Measurements from ENCODE around the gene TMEM117.
"Not testable (repeated sequence)": the region's sequence is repeated elsewhere in the genome, so short reads cannot be mapped to it uniquely, and the experiment has no call there.

Gene TMEM117

GRCh38 chr12:44248436-44248835 is 412.6 kb downstream of the TMEM117 start (continued):
- TF ChIP-seq, protein P1, sequence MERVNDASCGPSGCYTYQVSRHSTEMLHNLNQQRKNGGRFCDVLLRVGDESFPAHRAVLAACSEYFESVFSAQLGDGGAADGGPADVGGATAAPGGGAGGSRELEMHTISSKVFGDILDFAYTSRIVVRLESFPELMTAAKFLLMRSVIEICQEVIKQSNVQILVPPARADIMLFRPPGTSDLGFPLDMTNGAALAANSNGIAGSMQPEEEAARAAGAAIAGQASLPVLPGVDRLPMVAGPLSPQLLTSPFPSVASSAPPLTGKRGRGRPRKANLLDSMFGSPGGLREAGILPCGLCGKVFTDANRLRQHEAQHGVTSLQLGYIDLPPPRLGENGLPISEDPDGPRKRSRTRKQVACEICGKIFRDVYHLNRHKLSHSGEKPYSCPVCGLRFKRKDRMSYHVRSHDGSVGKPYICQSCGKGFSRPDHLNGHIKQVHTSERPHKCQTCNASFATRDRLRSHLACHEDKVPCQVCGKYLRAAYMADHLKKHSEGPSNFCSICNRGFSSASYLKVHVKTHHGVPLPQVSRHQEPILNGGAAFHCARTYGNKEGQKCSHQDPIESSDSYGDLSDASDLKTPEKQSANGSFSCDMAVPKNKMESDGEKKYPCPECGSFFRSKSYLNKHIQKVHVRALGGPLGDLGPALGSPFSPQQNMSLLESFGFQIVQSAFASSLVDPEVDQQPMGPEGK (CRISPR knock-in tag; IDR thresholded peaks at IDR 0.05; ENCODE audit: borderline replicate concordance), result no peak

- ATAC-seq, result not testable (repeated sequence)
Measured at GRCh38 chr12:44250440-44250839, 414.6 kb downstream of the TMEM117 start.

DNA sequence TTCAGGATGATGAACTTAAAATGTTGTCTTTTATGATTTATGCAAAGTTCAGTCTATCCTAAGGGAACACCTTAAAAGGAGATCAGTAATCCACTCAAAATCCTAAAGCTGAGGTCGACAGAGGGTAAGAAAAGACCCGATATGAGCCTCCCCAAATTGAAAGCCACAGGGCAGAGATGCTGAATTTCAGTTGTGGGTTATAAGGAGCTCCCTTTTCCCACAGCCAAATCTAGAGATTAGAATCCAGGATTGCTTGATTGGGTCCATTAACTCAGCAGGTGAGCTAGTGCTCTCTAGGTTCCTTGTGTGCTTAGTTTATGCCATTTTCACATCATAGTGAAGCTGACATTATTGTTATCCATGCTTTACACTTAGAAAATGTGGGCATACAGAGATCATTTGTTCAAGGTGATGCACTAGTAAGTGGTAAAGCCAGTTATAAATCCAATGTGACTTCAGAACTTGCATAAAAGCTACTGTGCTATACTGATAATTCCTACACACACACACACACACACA is 417.5 kb downstream of the TMEM117 start:
- no peak for ATAC-seq

More at GRCh38 chr12:44250440-44250839, 414.6 kb downstream of the TMEM117 start:
- peak; percentile 80 for TF ChIP-seq ZNF8 (CRISPR knock-in tag; IDR thresholded peaks at IDR 0.05)

More for the DNA sequence above, 417.5 kb downstream of the TMEM117 start:
- TF ChIP-seq BACH2 (CRISPR knock-in tag; IDR thresholded peaks at IDR 0.05; ENCODE audit: borderline replicate concordance), result no peak
- no peak for TF ChIP-seq ISL1 (CRISPR knock-in tag; IDR thresholded peaks at IDR 0.05)
- no peak for TF ChIP-seq ZNF8 (CRISPR knock-in tag; IDR thresholded peaks at IDR 0.05)
- TF ChIP-seq GLIS3 (CRISPR knock-in tag; IDR thresholded peaks at IDR 0.05), result no peak
- TF ChIP-seq, protein P2, sequence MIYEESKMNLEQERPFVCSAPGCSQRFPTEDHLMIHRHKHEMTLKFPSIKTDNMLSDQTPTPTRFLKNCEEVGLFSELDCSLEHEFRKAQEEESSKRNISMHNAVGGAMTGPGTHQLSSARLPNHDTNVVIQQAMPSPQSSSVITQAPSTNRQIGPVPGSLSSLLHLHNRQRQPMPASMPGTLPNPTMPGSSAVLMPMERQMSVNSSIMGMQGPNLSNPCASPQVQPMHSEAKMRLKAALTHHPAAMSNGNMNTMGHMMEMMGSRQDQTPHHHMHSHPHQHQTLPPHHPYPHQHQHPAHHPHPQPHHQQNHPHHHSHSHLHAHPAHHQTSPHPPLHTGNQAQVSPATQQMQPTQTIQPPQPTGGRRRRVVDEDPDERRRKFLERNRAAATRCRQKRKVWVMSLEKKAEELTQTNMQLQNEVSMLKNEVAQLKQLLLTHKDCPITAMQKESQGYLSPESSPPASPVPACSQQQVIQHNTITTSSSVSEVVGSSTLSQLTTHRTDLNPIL (CRISPR knock-in tag; IDR thresholded peaks at IDR 0.05; ENCODE audit: low read depth), result no peak
- TF ChIP-seq, protein P1 (CRISPR knock-in tag; IDR thresholded peaks at IDR 0.05; ENCODE audit: borderline replicate concordance), result no peak
- TF ChIP-seq OSR1 (CRISPR knock-in tag; IDR thresholded peaks at IDR 0.05), result no peak
- TF ChIP-seq ZFP30 (CRISPR knock-in tag; IDR thresholded peaks at IDR 0.05), result no peak
- no peak for TF ChIP-seq SNAI2 (CRISPR knock-in tag; IDR thresholded peaks at IDR 0.05)
- no peak for TF ChIP-seq CSRNP3 (CRISPR knock-in tag; IDR thresholded peaks at IDR 0.05)
- no peak for TF ChIP-seq ARNTL (CRISPR knock-in tag; IDR thresholded peaks at IDR 0.05; ENCODE audit: borderline replicate concordance, low read depth)
- TF ChIP-seq PPARA (CRISPR knock-in tag; IDR thresholded peaks at IDR 0.05; ENCODE audit: borderline replicate concordance), result no peak
- TF ChIP-seq, protein P3, sequence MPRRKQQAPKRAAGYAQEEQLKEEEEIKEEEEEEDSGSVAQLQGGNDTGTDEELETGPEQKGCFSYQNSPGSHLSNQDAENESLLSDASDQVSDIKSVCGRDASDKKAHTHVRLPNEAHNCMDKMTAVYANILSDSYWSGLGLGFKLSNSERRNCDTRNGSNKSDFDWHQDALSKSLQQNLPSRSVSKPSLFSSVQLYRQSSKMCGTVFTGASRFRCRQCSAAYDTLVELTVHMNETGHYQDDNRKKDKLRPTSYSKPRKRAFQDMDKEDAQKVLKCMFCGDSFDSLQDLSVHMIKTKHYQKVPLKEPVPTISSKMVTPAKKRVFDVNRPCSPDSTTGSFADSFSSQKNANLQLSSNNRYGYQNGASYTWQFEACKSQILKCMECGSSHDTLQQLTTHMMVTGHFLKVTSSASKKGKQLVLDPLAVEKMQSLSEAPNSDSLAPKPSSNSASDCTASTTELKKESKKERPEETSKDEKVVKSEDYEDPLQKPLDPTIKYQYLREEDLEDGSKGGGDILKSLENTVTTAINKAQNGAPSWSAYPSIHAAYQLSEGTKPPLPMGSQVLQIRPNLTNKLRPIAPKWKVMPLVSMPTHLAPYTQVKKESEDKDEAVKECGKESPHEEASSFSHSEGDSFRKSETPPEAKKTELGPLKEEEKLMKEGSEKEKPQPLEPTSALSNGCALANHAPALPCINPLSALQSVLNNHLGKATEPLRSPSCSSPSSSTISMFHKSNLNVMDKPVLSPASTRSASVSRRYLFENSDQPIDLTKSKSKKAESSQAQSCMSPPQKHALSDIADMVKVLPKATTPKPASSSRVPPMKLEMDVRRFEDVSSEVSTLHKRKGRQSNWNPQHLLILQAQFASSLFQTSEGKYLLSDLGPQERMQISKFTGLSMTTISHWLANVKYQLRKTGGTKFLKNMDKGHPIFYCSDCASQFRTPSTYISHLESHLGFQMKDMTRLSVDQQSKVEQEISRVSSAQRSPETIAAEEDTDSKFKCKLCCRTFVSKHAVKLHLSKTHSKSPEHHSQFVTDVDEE (CRISPR knock-in tag; IDR thresholded peaks at IDR 0.05), result no peak
- no peak for TF ChIP-seq POU6F1 (CRISPR knock-in tag; IDR thresholded peaks at IDR 0.05; ENCODE audit: borderline replicate concordance, low read depth)
- no peak for TF ChIP-seq CSDC2 (CRISPR knock-in tag; IDR thresholded peaks at IDR 0.05)
- TF ChIP-seq TOX (CRISPR knock-in tag; IDR thresholded peaks at IDR 0.05; ENCODE audit: borderline replicate concordance), result no peak

Data from SK-N-SH treated with all-trans-retinoic acid at 6 μM for 48 hours (cell line).